CD4-positive, alpha-beta T cell (primary cell): ENCODE measurements around the gene PCNX3. TPM values are rescaled to one million over a fixed set of nuclear protein-coding genes. Genes with fewer than 3 reads are reported as not detected.

Source experiments
- ATAC-seq: fragments of 200-7000 bp; cut with Tn5 transposase; one replicate; pipeline ENCODE4 v1.10.0; 2022; ENCODE audit warnings: mild to moderate bottlenecking; ENCODE audit not compliant: poor library complexity
- CTCF ChIA-PET: fragments of 350-600 bp; sonication (Branson Sonifier 250); formaldehyde crosslinking; loops from one replicate; lab custom pipeline; 2021; ENCODE audit warnings: antibody characterized with exemption, inconsistent platforms; lab: Charles Lee
- POLR2A ChIA-PET: fragments of 350-600 bp; sonication (Branson Sonifier 250); formaldehyde crosslinking; loops from one replicate; lab custom pipeline; 2021; ENCODE audit warnings: antibody characterized with exemption, inconsistent platforms; lab: Charles Lee
- DNase-seq, 14 experiments: peaks; one replicate each; pipeline ENCODE4 v3.0.0-alpha.2; 2013 to 2020; ENCODE audit warnings: mixed read lengths in 2 of 14
- H3K27ac ChIP-seq, 2 donors: one replicate each; pipeline versions ENCODE4 v1.5.1 to v1.7.0; 2013; ENCODE audit warnings: low read length in 2 of 2, low read depth in 1 of 2, mild to moderate bottlenecking in 1 of 2
- H3K27me3 ChIP-seq, 2 experiments: 1 replicate in 1 of 2; 2 replicates in 1 of 2; pipeline versions ENCODE4 v1.6.1 to v1.7.0; 2013; ENCODE audit warnings: low read length in 2 of 2, control low read depth in 1 of 2, mild to moderate bottlenecking in 1 of 2, moderate library complexity in 1 of 2; ENCODE audit not compliant: insufficient read depth in 2 of 2, control insufficient read depth in 1 of 2
- H3K36me3 ChIP-seq: one replicate; pipeline ENCODE4 v1.6.1; 2013; ENCODE audit warnings: low read length, control low read depth; ENCODE audit not compliant: insufficient read depth
- H3K4me1 ChIP-seq: one replicate; pipeline ENCODE4 v1.6.1; 2013; ENCODE audit warnings: low read length, control low read depth; ENCODE audit not compliant: insufficient read depth
- H3K4me3 ChIP-seq: one replicate; pipeline ENCODE4 v1.5.1; 2013; ENCODE audit warnings: mild to moderate bottlenecking, low read length, moderate library complexity
- H3K9me3 ChIP-seq, 2 experiments: 1 replicate in 1 of 2; 2 replicates in 1 of 2; pipeline versions ENCODE4 v1.6.1 to v1.7.0; 2013; ENCODE audit warnings: low read length in 2 of 2, mild to moderate bottlenecking in 2 of 2, control low read depth in 1 of 2, moderate library complexity in 1 of 2; ENCODE audit not compliant: control insufficient read depth in 1 of 2, insufficient read depth in 1 of 2
- H3K27ac Mint-ChIP-seq: one replicate; pipeline ENCODE4 v1.8.0; 2020; ENCODE audit warnings: mixed read lengths
- H3K27me3 Mint-ChIP-seq: one replicate; pipeline ENCODE4 v1.8.0; 2021; ENCODE audit warnings: mixed read lengths
- H3K36me3 Mint-ChIP-seq: one replicate; pipeline ENCODE4 v1.8.0; 2021; ENCODE audit warnings: low read depth, mixed read lengths
- H3K4me1 Mint-ChIP-seq: one replicate; pipeline ENCODE4 v1.8.0; 2021; ENCODE audit warnings: low read depth, mixed read lengths
- H3K4me3 Mint-ChIP-seq: one replicate; pipeline ENCODE4 v1.8.0; 2020; ENCODE audit warnings: mild to moderate bottlenecking, mixed read lengths
- H3K9me3 Mint-ChIP-seq: one replicate; pipeline ENCODE4 v1.8.0; 2020; ENCODE audit warnings: mixed read lengths
- intact Hi-C, 2 experiments: fragments of 100-400 bp; cut with DNase I in 1 of 2; cut with micrococcal nuclease in 1 of 2; formaldehyde crosslinking; loops; one replicate each; pipeline versions ENCODE4 v1.15.1 to v1.9.0; 2023 to 2025; cut with DNase I, micrococcal nuclease
- total RNA-seq, 174 experiments: library from RNA in 2 of 174; stranded (reverse) in 2 of 174; gene quantifications; one replicate each; pipeline ENCODE4 v1.2.3 and lab custom pipeline; 2021 to 2026
- TF ChIP-seq, protein P1 (sequence below): fragments of 200-600 bp; IDR thresholded peaks from one replicate; pipeline ENCODE4 v1.8.0; 2022; ENCODE audit warnings: antibody characterized with exemption, mild to moderate bottlenecking

Gene PCNX3
- total RNA-seq, 2 experiments from 2014 or later: 37.3 to 40.5 TPM

DNA sequence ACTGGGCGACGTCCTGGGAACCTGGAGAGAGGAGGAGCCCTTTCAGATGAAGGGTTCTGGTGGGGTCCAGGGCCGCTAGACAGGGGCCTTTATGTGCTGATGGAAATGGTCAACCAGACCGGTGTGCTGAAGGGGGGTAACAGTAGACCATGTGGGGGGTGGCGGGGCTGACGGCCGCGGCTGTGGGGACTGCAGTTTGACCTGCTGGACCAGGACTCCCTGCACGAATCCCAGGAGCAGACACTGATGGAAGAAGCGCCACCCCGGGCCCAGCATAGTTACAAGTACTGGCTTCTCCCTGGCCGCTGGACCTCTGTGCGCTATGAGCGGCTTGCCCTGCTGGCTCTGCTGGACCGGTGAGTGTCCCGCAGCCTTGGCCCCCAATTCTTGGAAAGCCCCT, 6.4 kb downstream of the PCNX3 start:
- DNase-seq (no peak), ATAC-seq (no peak)
- Histone ChIP-seq H3K27me3 (no peaks in the 10 kb centered on the region), H3K27ac (no peak overlapping the region), H3K4me1 (peaks cover 30% of the 10 kb centered on the region), H3K36me3 (peaks cover 93% of the 10 kb centered on the region), H3K4me3 (no peak overlapping the region), H3K9me3 (no peaks in the 10 kb centered on the region)
- no peak overlapping the region for H3K27ac Mint-ChIP-seq
- intact Hi-C loops: loop anchor here in 1 of 2 experiments (10.0 kb wide), 1 partner anchor 363 kb away; no protein-coding TSS in a partner anchor
- H3K4me1 Mint-ChIP-seq: peaks cover 24% of the 10 kb centered on the region
- peaks cover 73% of the 10 kb centered on the region for H3K36me3 Mint-ChIP-seq
- ChIA-PET POLR2A (no interaction called here), CTCF (no interaction called here)
- no peaks in the 10 kb centered on the region for H3K9me3 Mint-ChIP-seq
- H3K27me3 Mint-ChIP-seq: no peaks in the 10 kb centered on the region
- TF ChIP-seq, protein P1, sequence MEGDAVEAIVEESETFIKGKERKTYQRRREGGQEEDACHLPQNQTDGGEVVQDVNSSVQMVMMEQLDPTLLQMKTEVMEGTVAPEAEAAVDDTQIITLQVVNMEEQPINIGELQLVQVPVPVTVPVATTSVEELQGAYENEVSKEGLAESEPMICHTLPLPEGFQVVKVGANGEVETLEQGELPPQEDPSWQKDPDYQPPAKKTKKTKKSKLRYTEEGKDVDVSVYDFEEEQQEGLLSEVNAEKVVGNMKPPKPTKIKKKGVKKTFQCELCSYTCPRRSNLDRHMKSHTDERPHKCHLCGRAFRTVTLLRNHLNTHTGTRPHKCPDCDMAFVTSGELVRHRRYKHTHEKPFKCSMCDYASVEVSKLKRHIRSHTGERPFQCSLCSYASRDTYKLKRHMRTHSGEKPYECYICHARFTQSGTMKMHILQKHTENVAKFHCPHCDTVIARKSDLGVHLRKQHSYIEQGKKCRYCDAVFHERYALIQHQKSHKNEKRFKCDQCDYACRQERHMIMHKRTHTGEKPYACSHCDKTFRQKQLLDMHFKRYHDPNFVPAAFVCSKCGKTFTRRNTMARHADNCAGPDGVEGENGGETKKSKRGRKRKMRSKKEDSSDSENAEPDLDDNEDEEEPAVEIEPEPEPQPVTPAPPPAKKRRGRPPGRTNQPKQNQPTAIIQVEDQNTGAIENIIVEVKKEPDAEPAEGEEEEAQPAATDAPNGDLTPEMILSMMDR: no peak
- H3K4me3 Mint-ChIP-seq: no peak overlapping the region

DNA sequence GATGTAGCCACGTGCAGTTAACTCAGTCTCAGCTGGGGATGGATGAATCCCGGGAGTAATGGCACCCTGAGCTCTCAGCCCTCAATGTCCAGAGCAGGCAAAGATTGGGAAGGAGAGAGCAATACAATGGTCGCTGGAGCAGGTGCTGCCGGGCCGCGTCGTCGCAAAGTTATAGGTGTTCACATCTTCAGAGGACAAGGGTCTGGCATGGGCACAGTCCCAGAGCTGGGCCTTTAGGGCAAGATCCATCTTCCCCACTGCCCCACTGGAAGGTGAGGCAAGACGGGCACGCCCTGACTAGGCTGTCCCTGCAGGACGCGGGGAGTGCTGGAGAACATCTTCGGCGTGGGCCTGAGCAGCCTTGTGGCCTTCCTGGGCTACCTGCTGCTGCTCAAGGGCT, 7.6 kb downstream of the PCNX3 start:
- CTCF ChIA-PET: interaction anchor here (1.4 kb wide), 2 partner anchors 10 to 16 kb away, joined by 3 read pairs; no protein-coding TSS in a partner anchor
- Histone ChIP-seq H3K27me3 (no peaks in the 10 kb centered on the region), H3K4me3 (no peak overlapping the region), H3K27ac (no peak overlapping the region), H3K9me3 (no peaks in the 10 kb centered on the region), H3K36me3 (peaks cover 93% of the 10 kb centered on the region), H3K4me1 (peaks cover 19% of the 10 kb centered on the region)
- POLR2A ChIA-PET: no interaction called here
- Mint-ChIP-seq H3K36me3 (peaks cover 74% of the 10 kb centered on the region), H3K9me3 (no peaks in the 10 kb centered on the region), H3K4me3 (no peak overlapping the region), H3K4me1 (peaks cover 18% of the 10 kb centered on the region), H3K27ac (no peak overlapping the region), H3K27me3 (no peaks in the 10 kb centered on the region)
- no peak for DNase-seq
- intact Hi-C loops: loop anchor here in 1 of 2 experiments (10.0 kb wide), 1 partner anchor 362 kb away; no protein-coding TSS in a partner anchor
- TF ChIP-seq, protein P1: no peak
- ATAC-seq: no peak

DNA sequence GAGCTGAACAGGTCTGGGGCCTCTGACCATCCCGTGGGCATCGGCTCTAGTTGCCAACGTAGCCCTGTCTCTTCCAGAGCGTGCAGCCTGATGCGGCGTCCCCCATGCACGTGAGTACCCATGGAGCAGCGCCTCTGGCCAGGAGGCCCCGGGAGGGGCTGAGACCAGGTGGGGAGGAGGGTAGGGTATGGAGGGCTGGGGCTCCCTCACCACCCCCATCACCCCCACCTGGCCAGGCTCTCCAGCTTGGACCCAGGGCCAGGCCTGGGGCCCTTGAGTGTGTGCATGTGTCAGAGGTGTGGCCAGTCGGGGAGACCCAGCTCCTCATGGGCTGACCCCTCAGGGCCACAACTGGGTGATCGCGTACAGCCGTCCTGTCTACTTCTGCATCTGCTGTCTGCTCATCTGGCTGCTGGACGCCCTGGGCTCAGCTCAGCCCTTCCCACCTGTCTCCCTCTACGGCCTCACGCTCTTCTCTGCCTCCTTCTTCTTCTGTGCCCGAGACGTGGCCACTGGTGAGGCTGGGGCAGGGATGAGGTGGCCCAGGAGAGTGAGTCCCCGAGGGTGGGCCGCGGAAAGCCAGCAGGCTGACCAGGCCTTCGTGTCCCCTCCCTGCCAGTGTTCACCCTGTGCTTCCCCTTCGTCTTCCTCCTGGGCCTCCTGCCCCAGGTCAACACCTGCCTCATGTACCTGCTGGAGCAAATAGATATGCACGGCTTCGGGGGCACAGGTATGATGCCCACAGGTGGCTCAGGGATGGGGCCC, 8.5 kb downstream of the PCNX3 start:
- no peaks in the 10 kb centered on the region for H3K27me3 Mint-ChIP-seq
- H3K36me3 Mint-ChIP-seq: peaks cover 70% of the 10 kb centered on the region
- TF ChIP-seq, protein P1: no peak
- no peak for ATAC-seq
- H3K4me1 ChIP-seq: peaks cover 13% of the 10 kb centered on the region
- intact Hi-C loops: loop anchor here in 1 of 2 experiments (10.0 kb wide), 1 partner anchor 361 kb away; no protein-coding TSS in a partner anchor
- H3K4me3 Mint-ChIP-seq: no peak overlapping the region
- H3K4me3 ChIP-seq: no peak overlapping the region
- H3K9me3 Mint-ChIP-seq: no peaks in the 10 kb centered on the region
- H3K9me3 ChIP-seq: no peaks in the 10 kb centered on the region
- peaks cover 14% of the 10 kb centered on the region for H3K4me1 Mint-ChIP-seq
- ChIA-PET CTCF (interaction anchor here (1.4 kb wide), 2 partner anchors 9 to 15 kb away, joined by 3 read pairs; no protein-coding TSS in a partner anchor), POLR2A (no interaction called here)
- DNase-seq: no peak
- H3K27ac Mint-ChIP-seq: no peak overlapping the region
- H3K27me3 ChIP-seq: no peaks in the 10 kb centered on the region
- H3K36me3 ChIP-seq: peaks cover 93% of the 10 kb centered on the region
- no peak overlapping the region for H3K27ac ChIP-seq
